H9 (cell line): ENCODE results near the gene PTPRN2. TPM values are rescaled to one million over a fixed set of nuclear protein-coding genes. Genes with fewer than 3 reads are reported as not detected.

ENCODE experiments used
- DNase-seq: peaks from one replicate; pipeline ENCODE4 v3.0.0-alpha.2; 2017
- H2AFZ ChIP-seq: one replicate; pipeline ENCODE4 v1.6.1; 2013; ENCODE audit warnings: mild to moderate bottlenecking, low read length, control low read depth, moderate library complexity
- H2AK5ac ChIP-seq: 2 replicates; pipeline ENCODE4 v1.6.1; 2013; ENCODE audit warnings: low read length, control low read depth, mixed read lengths; ENCODE audit not compliant: insufficient read length
- H2BK120ac ChIP-seq: one replicate; pipeline ENCODE4 v1.6.1; 2013; ENCODE audit warnings: low read depth, mild to moderate bottlenecking, low read length, control low read depth, inconsistent platforms; ENCODE audit not compliant: poor library complexity, severe bottlenecking
- H2BK12ac ChIP-seq: 2 replicates; pipeline ENCODE4 v1.6.1; 2013; ENCODE audit warnings: low read length, control low read depth, mixed read lengths, low read depth; ENCODE audit not compliant: insufficient read length
- H2BK15ac ChIP-seq: 2 replicates; pipeline ENCODE4 v1.6.1; 2013; ENCODE audit warnings: low read depth, low read length, control low read depth
- H2BK20ac ChIP-seq: one replicate; pipeline ENCODE4 v1.6.1; 2013; ENCODE audit warnings: low read depth, mild to moderate bottlenecking, low read length, control low read depth, inconsistent platforms; ENCODE audit not compliant: poor library complexity, severe bottlenecking
- H2BK5ac ChIP-seq: 2 replicates; pipeline ENCODE4 v1.6.1; 2013; ENCODE audit warnings: low read length, control low read depth, mixed read lengths; ENCODE audit not compliant: insufficient read length
- H3K14ac ChIP-seq: 2 replicates; pipeline ENCODE4 v1.6.1; 2013; ENCODE audit warnings: low read length, control low read depth; ENCODE audit not compliant: insufficient read depth
- H3K18ac ChIP-seq: 2 replicates; pipeline ENCODE4 v1.6.1; 2013; ENCODE audit warnings: low read depth, mild to moderate bottlenecking, mixed read lengths, low read length, control low read depth; ENCODE audit not compliant: insufficient read length
- H3K23ac ChIP-seq: 2 replicates; pipeline ENCODE4 v1.6.1; 2013; ENCODE audit warnings: low read length, control low read depth, mixed read lengths, low read depth; ENCODE audit not compliant: insufficient read length
- H3K23me2 ChIP-seq: 2 replicates; pipeline ENCODE4 v1.6.1; 2013; ENCODE audit warnings: low read depth, mild to moderate bottlenecking, mixed read lengths, low read length, control low read depth; ENCODE audit not compliant: insufficient read length, poor library complexity, severe bottlenecking
- H3K27ac ChIP-seq: 2 replicates; pipeline ENCODE4 v1.5.1; 2013; ENCODE audit warnings: low read length, control low read depth, mixed read lengths, low read depth; ENCODE audit not compliant: insufficient read length
- H3K27me3 ChIP-seq: 2 replicates; pipeline ENCODE4 v1.6.1; 2013; ENCODE audit warnings: low read length, control low read depth, inconsistent platforms; ENCODE audit not compliant: insufficient read depth
- H3K4ac ChIP-seq: 2 replicates; pipeline ENCODE4 v1.6.1; 2013; ENCODE audit warnings: low read depth, mild to moderate bottlenecking, control low read depth, inconsistent platforms, low read length, moderate library complexity
- H3K4me1 ChIP-seq: 2 replicates; pipeline ENCODE4 v1.6.1; 2013; ENCODE audit warnings: low read length, control low read depth, inconsistent platforms; ENCODE audit not compliant: insufficient read depth
- H3K4me2 ChIP-seq: 2 replicates; pipeline ENCODE4 v1.6.1; 2013; ENCODE audit warnings: low read length, control low read depth, mixed read lengths; ENCODE audit not compliant: insufficient read length, insufficient read depth
- H3K56ac ChIP-seq: 2 replicates; pipeline ENCODE4 v1.6.1; 2013; ENCODE audit warnings: low read depth, mild to moderate bottlenecking, mixed read lengths, low read length, control low read depth; ENCODE audit not compliant: insufficient read length
- H3K79me1 ChIP-seq: 2 replicates; pipeline ENCODE4 v1.6.1; 2013; ENCODE audit warnings: low read depth, mild to moderate bottlenecking, moderate library complexity, low read length, control low read depth, inconsistent platforms; ENCODE audit not compliant: insufficient read depth, poor library complexity, severe bottlenecking
- H3K79me2 ChIP-seq: 2 replicates; pipeline ENCODE4 v1.6.1; 2013; ENCODE audit warnings: low read length, control low read depth, inconsistent platforms; ENCODE audit not compliant: insufficient read depth
- H3K9ac ChIP-seq: 2 replicates; pipeline ENCODE4 v1.6.1; 2013; ENCODE audit warnings: low read length, control low read depth, mixed read lengths; ENCODE audit not compliant: insufficient read length; ENCODE audit errors: extremely low read depth
- H3K9me3 ChIP-seq: one replicate; pipeline ENCODE4 v1.6.1; 2013; ENCODE audit warnings: low read depth, low read length, inconsistent platforms; ENCODE audit not compliant: control insufficient read depth
- H3T11ph ChIP-seq: one replicate; pipeline ENCODE4 v1.6.1; 2013; ENCODE audit warnings: mild to moderate bottlenecking, low read length, control low read depth, inconsistent platforms
- H4K20me1 ChIP-seq: one replicate; pipeline ENCODE4 v1.6.1; 2013; ENCODE audit not compliant: control insufficient read depth, insufficient read length, insufficient read depth
- H4K5ac ChIP-seq: 2 replicates; pipeline ENCODE4 v1.6.1; 2013; ENCODE audit warnings: low read depth, mild to moderate bottlenecking, mixed read lengths, low read length, control low read depth; ENCODE audit not compliant: insufficient read length
- H4K8ac ChIP-seq: replicated peaks from 2 replicates; pipeline ENCODE4 v1.6.1; 2013; ENCODE audit warnings: low read length, control low read depth, mixed read lengths, low read depth; ENCODE audit not compliant: insufficient read length
- H4K91ac ChIP-seq: 2 replicates; pipeline ENCODE4 v1.6.1; 2013; ENCODE audit warnings: low read depth, mild to moderate bottlenecking, moderate library complexity, mixed read lengths, low read length, control low read depth; ENCODE audit not compliant: insufficient read length
- H3K27ac Mint-ChIP-seq, 3 experiments: 2 replicates in 2 of 3; 3 replicates in 1 of 3; pipeline ENCODE4 v1.8.0; 2020 to 2021; ENCODE audit warnings: mixed read lengths in 3 of 3, mild to moderate bottlenecking in 1 of 3, moderate library complexity in 1 of 3
- H3K27me3 Mint-ChIP-seq: 2 replicates; pipeline ENCODE4 v1.8.0; 2021; ENCODE audit warnings: low read depth, mild to moderate bottlenecking, moderate library complexity, mixed read lengths
- H3K36me3 Mint-ChIP-seq, 3 experiments: 2 replicates in 2 of 3; 3 replicates in 1 of 3; pipeline ENCODE4 v1.8.0; 2020 to 2021; ENCODE audit warnings: low read depth in 3 of 3, mixed read lengths in 3 of 3; ENCODE audit not compliant: insufficient read depth in 1 of 3
- H3K4me1 Mint-ChIP-seq, 2 experiments: 2 replicates each; pipeline ENCODE4 v1.8.0; 2020; ENCODE audit warnings: mixed read lengths in 2 of 2
- H3K4me3 Mint-ChIP-seq, 2 experiments: 2 replicates in 1 of 2; 3 replicates in 1 of 2; pipeline ENCODE4 v1.8.0; 2020 to 2021; ENCODE audit warnings: mild to moderate bottlenecking in 2 of 2, mixed read lengths in 2 of 2, moderate library complexity in 1 of 2
- H3K9me3 Mint-ChIP-seq, 2 experiments: 2 replicates in 1 of 2; 3 replicates in 1 of 2; pipeline ENCODE4 v1.8.0; 2020; ENCODE audit warnings: mild to moderate bottlenecking in 2 of 2, mixed read lengths in 2 of 2, moderate library complexity in 1 of 2
- WGBS: extraction: QIAGEN DNeasy Blood & Tissue Kit; methylation state at CpG from one replicate; pipeline ENCODE4 v1.1.7; 2013; ENCODE audit warnings: missing lambda C conversion rate, low lambda C conversion rate, mixed read lengths; ENCODE audit not compliant: insufficient read length; ENCODE audit errors: extremely low coverage; 5-methylcytosine and 5-hydroxymethylcytosine counted together
- total RNA-seq: library from RNA; stranded (reverse); gene quantifications from 2 replicates; pipeline ENCODE4 v1.2.1, GENCODE V29; 2021
- TF ChIP-seq, protein P1 (sequence below): fragments of 200-600 bp; sonication (generic); conservative IDR thresholded peaks from 3 replicates; pipeline ENCODE4 v1.8.0; 2021; ENCODE audit warnings: antibody characterized with exemption, mild to moderate bottlenecking

The PTPRN2 gene
- total RNA-seq, 1 experiment from 2014 or later = 5.2 TPM

DNA sequence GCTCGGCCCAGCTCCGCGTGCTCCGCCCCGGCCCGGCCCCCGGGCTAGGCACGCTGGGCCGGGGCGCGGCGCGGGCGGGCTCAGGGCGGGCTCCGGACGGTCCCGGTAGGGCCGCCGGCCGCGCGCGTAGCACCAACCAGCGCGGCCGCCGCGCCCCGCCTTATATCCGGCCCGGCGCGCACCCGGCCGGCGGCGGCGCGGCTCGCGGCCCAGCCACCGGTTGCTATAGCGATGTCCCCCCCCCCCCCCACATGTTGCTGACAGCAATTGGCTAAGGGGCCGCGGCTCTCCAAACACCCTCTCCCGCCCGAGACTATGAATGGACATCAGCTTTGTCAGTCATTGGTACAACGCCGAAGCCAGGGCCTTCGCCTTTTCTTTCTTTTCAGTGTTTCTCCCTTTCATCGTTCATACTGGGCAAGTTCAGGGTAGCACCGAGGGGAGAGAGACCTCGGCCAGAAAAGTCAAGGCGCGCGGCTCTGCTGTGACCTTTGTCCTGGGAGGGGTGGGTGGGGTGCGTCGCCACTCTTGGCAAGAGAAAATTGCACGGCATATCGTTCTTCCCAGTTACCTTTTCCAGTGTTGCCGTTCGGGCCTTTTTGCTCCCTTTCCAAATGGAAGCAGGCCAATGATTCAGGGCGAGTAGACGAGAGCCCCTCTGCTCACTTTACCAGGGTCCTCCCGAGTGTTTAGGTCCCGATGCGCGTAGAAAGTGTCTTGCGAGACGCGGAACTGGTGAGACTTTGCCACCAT lies 896.6 kb downstream of the PTPRN2 start:
- H3K23ac ChIP-seq = no peak overlapping the region
- H3T11ph ChIP-seq = no peak overlapping the region
- peaks cover 37% of the 10 kb centered on the region for H3K23me2 ChIP-seq
- no peak overlapping the region for H4K91ac ChIP-seq
- no peak overlapping the region for H2BK5ac ChIP-seq
- no peaks in the 10 kb centered on the region for H3K4me1 ChIP-seq
- no peak overlapping the region for H4K8ac ChIP-seq
- H2BK120ac ChIP-seq = no peak overlapping the region
- no peak overlapping the region for H3K56ac ChIP-seq
- TF ChIP-seq, protein P1, sequence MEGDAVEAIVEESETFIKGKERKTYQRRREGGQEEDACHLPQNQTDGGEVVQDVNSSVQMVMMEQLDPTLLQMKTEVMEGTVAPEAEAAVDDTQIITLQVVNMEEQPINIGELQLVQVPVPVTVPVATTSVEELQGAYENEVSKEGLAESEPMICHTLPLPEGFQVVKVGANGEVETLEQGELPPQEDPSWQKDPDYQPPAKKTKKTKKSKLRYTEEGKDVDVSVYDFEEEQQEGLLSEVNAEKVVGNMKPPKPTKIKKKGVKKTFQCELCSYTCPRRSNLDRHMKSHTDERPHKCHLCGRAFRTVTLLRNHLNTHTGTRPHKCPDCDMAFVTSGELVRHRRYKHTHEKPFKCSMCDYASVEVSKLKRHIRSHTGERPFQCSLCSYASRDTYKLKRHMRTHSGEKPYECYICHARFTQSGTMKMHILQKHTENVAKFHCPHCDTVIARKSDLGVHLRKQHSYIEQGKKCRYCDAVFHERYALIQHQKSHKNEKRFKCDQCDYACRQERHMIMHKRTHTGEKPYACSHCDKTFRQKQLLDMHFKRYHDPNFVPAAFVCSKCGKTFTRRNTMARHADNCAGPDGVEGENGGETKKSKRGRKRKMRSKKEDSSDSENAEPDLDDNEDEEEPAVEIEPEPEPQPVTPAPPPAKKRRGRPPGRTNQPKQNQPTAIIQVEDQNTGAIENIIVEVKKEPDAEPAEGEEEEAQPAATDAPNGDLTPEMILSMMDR = no peak
- peaks cover 16 to 35% of the 10 kb centered on the region in 2 experiments for H3K4me1 Mint-ChIP-seq
- no peaks in the 10 kb centered on the region for H3K9me3 ChIP-seq
- no peak overlapping the region for H3K27ac ChIP-seq
- H3K36me3 Mint-ChIP-seq = no peaks in the 10 kb centered on the region
- no peak overlapping the region for H2AFZ ChIP-seq
- peaks cover 3% of the 10 kb centered on the region in 2 experiments for H3K9me3 Mint-ChIP-seq
- peak overlapping the region; percentile 47 to 80 for H3K4me3 Mint-ChIP-seq
- H3K4me2 ChIP-seq = peak overlapping the region; percentile 80
- no peak overlapping the region for H4K5ac ChIP-seq
- H3K27me3 ChIP-seq = peaks cover 69% of the 10 kb centered on the region
- peaks cover 91% of the 10 kb centered on the region for H3K27me3 Mint-ChIP-seq
- H3K14ac ChIP-seq = no peak overlapping the region
- H2AK5ac ChIP-seq = no peak overlapping the region
- H3K79me1 ChIP-seq = no peaks in the 10 kb centered on the region
- H2BK20ac ChIP-seq = no peak overlapping the region
- no peak overlapping the region for H2BK15ac ChIP-seq
- H3K9ac ChIP-seq = no peak overlapping the region
- H3K18ac ChIP-seq = no peak overlapping the region
- no CpG with 5 or more reads among the region's 72 CpGs for WGBS
- no peak overlapping the region for H3K4ac ChIP-seq
- peak; percentile 93 for DNase-seq
- no peaks in the 10 kb centered on the region for H3K79me2 ChIP-seq
- no peaks in the 10 kb centered on the region for H4K20me1 ChIP-seq
- no peak overlapping the region for H3K27ac Mint-ChIP-seq
- no peak overlapping the region for H2BK12ac ChIP-seq
